SK-N-SH (cell line): ENCODE data around the gene HMOX2.

Source experiments
- CTCF ChIP-seq: fragments of 200-600 bp; sonication (generic); IDR thresholded peaks from 2 replicates; pipeline ENCODE4 v1.6.1; 2017; ENCODE audit warnings: antibody characterized with exemption, mild to moderate bottlenecking, moderate library complexity
- EP300 ChIP-seq, 2 experiments: IDR thresholded peaks; 2 replicates each; pipeline versions ENCODE4 v1.4.0 to v1.6.1; 2012; ENCODE audit warnings: borderline replicate concordance in 1 of 2, low read depth in 1 of 2, low read length in 1 of 2
- FOXM1 ChIP-seq: IDR thresholded peaks from 2 replicates; pipeline ENCODE4 v1.4.0; 2012; ENCODE audit warnings: low read depth, mild to moderate bottlenecking
- MAX ChIP-seq: IDR thresholded peaks from 2 replicates; pipeline ENCODE4 v1.4.0; 2012; ENCODE audit warnings: low read depth
- POLR2AphosphoS5 ChIP-seq: IDR thresholded peaks from 2 replicates; pipeline ENCODE4 v1.6.1; 2012; ENCODE audit warnings: low read depth, low read length
- RAD21 ChIP-seq: IDR thresholded peaks from 2 replicates; pipeline ENCODE4 v1.6.1; 2012; ENCODE audit warnings: mild to moderate bottlenecking, low read length
- TAF1 ChIP-seq: IDR thresholded peaks from 2 replicates; pipeline ENCODE4 v1.6.1; 2012; ENCODE audit warnings: low read depth, mild to moderate bottlenecking, low read length, moderate library complexity, borderline replicate concordance
- USF2 ChIP-seq: fragments of 150-350 bp; IDR thresholded peaks from 2 replicates; pipeline ENCODE4 v1.6.1; 2017; ENCODE audit warnings: antibody characterized with exemption, low read length, low read depth, borderline replicate concordance
- YY1 ChIP-seq: IDR thresholded peaks from 2 replicates; pipeline ENCODE4 v1.4.0; 2012; ENCODE audit warnings: low read depth, mild to moderate bottlenecking

GRCh38 chr16:4461250-4462085 lies 14.7 kb upstream of the HMOX2 start:
- TF ChIP-seq CTCF (no peak), FOXM1 (no peak), YY1 (no peak), POLR2AphosphoS5 (no peak), MAX (no peak), EP300 (IDR thresholded peaks at IDR 0.05; ENCODE audit: borderline replicate concordance in 1 of 2, low read depth in 1 of 2, low read length in 1 of 2) (no peak), TAF1 (no peak), RAD21 (no peak), USF2 (no peak)
